Stimulated activated CD4-positive, alpha-beta T cell treated with anti-CD3 and anti-CD28 coated beads, Interleukin-12 subunit alpha, Interleukin-12 subunit beta, amount 100 ng/mL, for 48 hours (primary cell): ENCODE data around the gene TEX13A.

Experiments used
- DNase-seq, 3 donors: peaks; one replicate each; pipeline ENCODE4 v3.0.0-alpha.2; 2020; ENCODE audit warnings: low read depth in 2 of 3, low spot score in 1 of 3

Gene TEX13A

DNA sequence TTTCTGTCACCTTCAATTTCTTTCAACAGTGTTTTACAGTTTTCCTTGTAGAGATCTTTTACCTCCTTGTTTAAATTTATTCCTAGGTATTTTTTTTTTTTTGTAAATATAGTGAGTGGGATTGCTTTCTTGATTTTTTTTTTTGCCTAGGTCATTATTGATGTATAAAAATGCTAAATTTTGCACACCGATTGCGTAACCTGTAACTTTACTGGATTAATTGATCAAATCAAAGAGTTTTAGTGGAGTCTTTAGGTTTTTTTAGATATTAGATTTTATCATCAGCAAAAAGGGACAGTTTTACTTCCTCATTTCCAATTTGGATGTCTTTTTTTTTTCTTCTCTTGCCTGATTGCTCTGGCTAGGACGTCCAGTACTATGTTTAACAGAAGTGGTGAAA lies 40.9 kb downstream of the TEX13A start:
- no peak for DNase-seq

DNA sequence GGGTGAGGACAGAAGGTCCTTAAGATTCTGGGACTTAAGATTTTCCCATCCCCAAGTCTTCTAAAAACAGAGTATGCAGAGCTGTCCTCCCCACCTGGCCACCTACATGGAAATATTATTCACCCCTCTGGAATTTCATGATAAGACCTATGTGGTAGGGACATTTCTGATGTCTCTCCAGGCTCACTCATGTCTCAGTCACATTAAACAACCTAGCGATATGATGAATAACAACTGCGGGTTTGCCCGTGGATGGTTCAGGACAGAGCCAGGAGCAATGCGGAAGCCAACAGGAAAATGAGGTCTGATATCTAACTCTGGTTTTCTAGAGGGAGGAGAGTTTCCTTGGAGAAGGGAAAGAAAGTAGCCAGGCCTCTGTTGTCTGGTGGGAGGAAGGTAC lies 47.4 kb downstream of the TEX13A start:
- no peak for DNase-seq
